Activated CD4-positive, alpha-beta memory T cell treated with anti-CD3 and anti-CD28 coated beads for 36 hours (primary cell): ENCODE results near the gene FADS2. TPM values are rescaled to one million over a fixed set of nuclear protein-coding genes. Genes with fewer than 3 reads are reported as not detected.

Experiments
- CTCF ChIA-PET: fragments of 350-600 bp; sonication (Branson Sonifier 250); formaldehyde crosslinking; loops from one replicate; lab custom pipeline; 2021; ENCODE audit warnings: antibody characterized with exemption, inconsistent platforms; lab: Charles Lee
- POLR2A ChIA-PET: fragments of 350-600 bp; sonication (Branson Sonifier 250); formaldehyde crosslinking; loops from one replicate; lab custom pipeline; 2021; ENCODE audit warnings: antibody characterized with exemption; lab: Charles Lee
- DNase-seq: peaks from one replicate; pipeline ENCODE4 v3.0.0-alpha.2; 2020
- H3K27ac Mint-ChIP-seq: one replicate; pipeline ENCODE4 v1.8.0; 2021; ENCODE audit warnings: mixed read lengths
- H3K27me3 Mint-ChIP-seq: one replicate; pipeline ENCODE4 v1.8.0; 2021; ENCODE audit warnings: mixed read lengths
- H3K36me3 Mint-ChIP-seq: one replicate; pipeline ENCODE4 v1.8.0; 2021; ENCODE audit warnings: mixed read lengths
- H3K4me1 Mint-ChIP-seq: one replicate; pipeline ENCODE4 v1.8.0; 2021; ENCODE audit warnings: low read depth, mixed read lengths
- H3K4me3 Mint-ChIP-seq: one replicate; pipeline ENCODE4 v1.8.0; 2021; ENCODE audit warnings: mild to moderate bottlenecking, mixed read lengths
- H3K9me3 Mint-ChIP-seq: one replicate; pipeline ENCODE4 v1.8.0; 2021; ENCODE audit warnings: mixed read lengths
- intact Hi-C: fragments of 100-400 bp; cut with micrococcal nuclease; formaldehyde crosslinking; loops from one replicate; pipeline ENCODE4 v1.15.1; 2023
- total RNA-seq, 2 experiments: library from RNA; stranded (reverse); gene quantifications; one replicate each; pipeline ENCODE4 v1.2.3, GENCODE V29; 2021

Gene FADS2
- 10 to 100 TPM; 58.2 to 60.8 TPM for total RNA-seq

GRCh38 chr11:61827571-61828378 lies at the start of gene FADS2:
FADS2 (plus strand) TSS chr11:61828300; CDS start chr11:61828391, 91 bp downstream.
- CTCF ChIA-PET = interaction anchor here (1.0 to 3.0 kb wide), 6 partner anchors 11 to 184 kb away, joined by 3 to 20 read pairs (median 4); partner anchors contain the start of gene FADS1
- intact Hi-C loops = loop anchor here (1.0 to 5.0 kb wide), 2 partner anchors 11 to 35 kb away; partner anchors contain the start of genes FEN1 and TMEM258
- H3K36me3 Mint-ChIP-seq = peaks cover 2% of the 10 kb centered on the region
- H3K4me3 Mint-ChIP-seq = peak within 1 kb of the TSS; percentile 85
- POLR2A ChIA-PET = interaction anchor here (0.9 to 2.1 kb wide), 3 partner anchors 11 to 35 kb away, joined by 4 to 8 read pairs (median 4); partner anchors contain the start of genes FADS1, FEN1 and TMEM258
- no peaks in the 10 kb centered on the region for H3K9me3 Mint-ChIP-seq
- DNase-seq = peak; percentile 89
- peak within 1 kb of the TSS; percentile 52 for H3K27ac Mint-ChIP-seq
- H3K27me3 Mint-ChIP-seq = peaks cover 15% of the 10 kb centered on the region
- H3K4me1 Mint-ChIP-seq = peaks cover 8% of the 10 kb centered on the region

- Mint-ChIP-seq H3K9me3 (no peaks in the 10 kb centered on the region), H3K4me3 (peak overlapping the region; percentile 5), H3K27ac (no peak overlapping the region), H3K36me3 (no peaks in the 10 kb centered on the region), H3K4me1 (peaks cover 5% of the 10 kb centered on the region), H3K27me3 (peaks cover 2% of the 10 kb centered on the region)
- intact Hi-C loops = no loop called here
- no peak for DNase-seq
- POLR2A ChIA-PET = no interaction called here
- CTCF ChIA-PET = interaction anchor here (1.1 to 1.9 kb wide), 2 partner anchors 9 to 29 kb away, joined by 3 to 8 read pairs; no protein-coding TSS in a partner anchor
These were observed 49.7 kb upstream of the FADS2 start for GRCh38 chr11:61778357-61778886.

- no peak overlapping the region for H3K4me3 Mint-ChIP-seq
- ChIA-PET CTCF (interaction anchor here (0.9 to 1.1 kb wide), 2 partner anchors 30 to 329 kb away, joined by 3 read pairs; no protein-coding TSS in a partner anchor), POLR2A (interaction anchor here (0.9 kb wide), 1 partner anchor 9 kb away, joined by 3 read pairs; no protein-coding TSS in a partner anchor)
- peaks cover 2% of the 10 kb centered on the region for H3K27me3 Mint-ChIP-seq
- no peak overlapping the region for H3K27ac Mint-ChIP-seq
- H3K4me1 Mint-ChIP-seq = peaks cover 5% of the 10 kb centered on the region
- H3K9me3 Mint-ChIP-seq = no peaks in the 10 kb centered on the region
- no peak for DNase-seq
- intact Hi-C loops = no loop called here
- peaks cover 3% of the 10 kb centered on the region for H3K36me3 Mint-ChIP-seq
These were observed 49.0 kb upstream of the FADS2 start for GRCh38 chr11:61778920-61779650.

GRCh38 chr11:61779666-61780525 lies 48.2 kb upstream of the FADS2 start:
- H3K9me3 Mint-ChIP-seq = no peaks in the 10 kb centered on the region
- intact Hi-C loops = no loop called here
- ChIA-PET POLR2A (interaction anchor here (0.9 to 1.2 kb wide), 2 partner anchors 8 to 13 kb away, joined by 3 read pairs; partner anchors contain the start of genes FEN1 and TMEM258), CTCF (interaction anchor here (0.9 to 1.5 kb wide), 2 partner anchors 46 to 328 kb away, joined by 3 to 4 read pairs; no protein-coding TSS in a partner anchor)
- peaks cover 5% of the 10 kb centered on the region for H3K4me1 Mint-ChIP-seq
- H3K27me3 Mint-ChIP-seq = peaks cover 2% of the 10 kb centered on the region
- H3K4me3 Mint-ChIP-seq = no peak overlapping the region
- H3K27ac Mint-ChIP-seq = no peak overlapping the region
- H3K36me3 Mint-ChIP-seq = peaks cover 8% of the 10 kb centered on the region
- no peak for DNase-seq

DNA sequence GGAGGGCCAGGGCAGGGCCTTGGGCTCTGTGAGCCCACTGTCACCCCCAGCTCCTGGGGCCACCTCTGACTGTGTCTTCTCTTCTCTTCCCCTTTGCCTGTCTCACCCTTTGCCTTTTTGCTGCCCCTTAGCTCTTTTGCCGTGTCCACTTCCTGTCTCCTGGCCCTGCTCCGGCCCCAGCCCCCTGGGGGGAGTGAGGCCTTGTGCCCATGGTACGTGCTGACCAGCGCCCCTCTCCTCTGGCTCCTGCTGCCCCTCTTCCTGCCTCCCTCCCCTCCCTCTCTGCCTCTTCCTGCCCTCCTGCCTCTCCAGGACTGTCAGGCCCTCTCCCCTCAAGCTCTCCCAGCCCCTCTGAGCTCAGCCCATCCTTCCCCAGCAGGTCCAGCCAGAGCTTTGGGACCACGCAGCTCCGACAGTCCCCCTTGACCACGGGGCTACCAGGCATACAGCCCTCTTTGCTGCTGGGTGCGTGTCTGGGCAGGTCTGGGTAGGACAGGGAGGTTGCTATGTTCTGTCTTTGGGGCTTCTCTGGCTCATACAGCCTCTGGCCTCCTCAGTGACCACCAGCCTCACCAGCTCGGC lies 47.4 kb upstream of the FADS2 start:
- Mint-ChIP-seq H3K9me3 (no peaks in the 10 kb centered on the region), H3K27me3 (peaks cover 2% of the 10 kb centered on the region), H3K4me1 (peaks cover 5% of the 10 kb centered on the region), H3K36me3 (peaks cover 9% of the 10 kb centered on the region), H3K27ac (no peak overlapping the region), H3K4me3 (no peak overlapping the region)
- ChIA-PET CTCF (interaction anchor here (0.8 to 1.5 kb wide), 3 partner anchors 16 to 47 kb away, joined by 3 to 4 read pairs (median 3); no protein-coding TSS in a partner anchor), POLR2A (interaction anchor here (1.2 kb wide), 1 partner anchor 12 kb away, joined by 3 read pairs; the partner anchor contains the start of genes FEN1 and TMEM258)
- intact Hi-C loops = no loop called here
- DNase-seq = no peak

- H3K4me1 Mint-ChIP-seq = peaks cover 4% of the 10 kb centered on the region
- H3K4me3 Mint-ChIP-seq = no peak overlapping the region
- no peak for DNase-seq
- POLR2A ChIA-PET = no interaction called here
- intact Hi-C loops = no loop called here
- peaks cover 12% of the 10 kb centered on the region for H3K36me3 Mint-ChIP-seq
- no peak overlapping the region for H3K27ac Mint-ChIP-seq
- CTCF ChIA-PET = interaction anchor here (1.3 kb wide), 1 partner anchor 15 kb away, joined by 3 read pairs; no protein-coding TSS in a partner anchor
- no peaks in the 10 kb centered on the region for H3K9me3 Mint-ChIP-seq
- H3K27me3 Mint-ChIP-seq = peaks cover under 1% of the 10 kb centered on the region
These were observed 46.5 kb upstream of the FADS2 start for GRCh38 chr11:61781585-61781984.

- no peak overlapping the region for H3K27ac Mint-ChIP-seq
- peaks cover 3% of the 10 kb centered on the region for H3K4me1 Mint-ChIP-seq
- intact Hi-C loops = no loop called here
- H3K4me3 Mint-ChIP-seq = no peak overlapping the region
- DNase-seq = no peak
- peaks cover 13% of the 10 kb centered on the region for H3K36me3 Mint-ChIP-seq
- POLR2A ChIA-PET = interaction anchor here (0.9 kb wide), 1 partner anchor 11 kb away, joined by 4 read pairs; the partner anchor contains the start of genes FEN1 and TMEM258
- no peaks in the 10 kb centered on the region for H3K9me3 Mint-ChIP-seq
- CTCF ChIA-PET = interaction anchor here (0.8 kb wide), 1 partner anchor 117 kb away, joined by 3 read pairs; no protein-coding TSS in a partner anchor
- H3K27me3 Mint-ChIP-seq = no peaks in the 10 kb centered on the region
These were observed 45.8 kb upstream of the FADS2 start for GRCh38 chr11:61782299-61782698.

DNA sequence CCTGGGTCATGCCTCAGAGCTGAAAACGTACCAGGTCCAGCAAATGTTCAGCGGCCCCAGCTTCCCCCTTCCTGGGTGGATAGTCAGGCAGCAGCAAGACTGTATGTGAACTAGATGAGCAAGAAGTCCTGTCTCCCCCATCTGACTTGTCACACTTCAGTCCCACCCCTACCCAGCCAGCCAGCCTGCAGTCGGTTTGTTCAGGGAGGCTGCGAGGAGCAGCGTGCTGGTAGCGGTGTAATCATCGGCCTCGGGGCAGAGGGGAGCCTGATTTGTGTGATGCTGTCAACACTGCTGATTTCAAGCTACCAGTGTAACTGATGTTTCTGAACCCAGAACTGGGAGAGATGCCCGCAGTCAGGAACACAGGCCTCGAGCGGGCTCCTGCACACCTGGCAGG lies 45.3 kb upstream of the FADS2 start:
- Mint-ChIP-seq H3K4me1 (peaks cover 3% of the 10 kb centered on the region), H3K9me3 (no peaks in the 10 kb centered on the region), H3K27ac (no peak overlapping the region), H3K36me3 (peaks cover 16% of the 10 kb centered on the region), H3K27me3 (no peaks in the 10 kb centered on the region), H3K4me3 (no peak overlapping the region)
- no peak for DNase-seq
- ChIA-PET POLR2A (interaction anchor here (0.9 kb wide), 1 partner anchor 10 kb away, joined by 4 read pairs; the partner anchor contains the start of genes FEN1 and TMEM258), CTCF (interaction anchor here (0.8 kb wide), 1 partner anchor 117 kb away, joined by 3 read pairs; no protein-coding TSS in a partner anchor)
- intact Hi-C loops = no loop called here

DNA sequence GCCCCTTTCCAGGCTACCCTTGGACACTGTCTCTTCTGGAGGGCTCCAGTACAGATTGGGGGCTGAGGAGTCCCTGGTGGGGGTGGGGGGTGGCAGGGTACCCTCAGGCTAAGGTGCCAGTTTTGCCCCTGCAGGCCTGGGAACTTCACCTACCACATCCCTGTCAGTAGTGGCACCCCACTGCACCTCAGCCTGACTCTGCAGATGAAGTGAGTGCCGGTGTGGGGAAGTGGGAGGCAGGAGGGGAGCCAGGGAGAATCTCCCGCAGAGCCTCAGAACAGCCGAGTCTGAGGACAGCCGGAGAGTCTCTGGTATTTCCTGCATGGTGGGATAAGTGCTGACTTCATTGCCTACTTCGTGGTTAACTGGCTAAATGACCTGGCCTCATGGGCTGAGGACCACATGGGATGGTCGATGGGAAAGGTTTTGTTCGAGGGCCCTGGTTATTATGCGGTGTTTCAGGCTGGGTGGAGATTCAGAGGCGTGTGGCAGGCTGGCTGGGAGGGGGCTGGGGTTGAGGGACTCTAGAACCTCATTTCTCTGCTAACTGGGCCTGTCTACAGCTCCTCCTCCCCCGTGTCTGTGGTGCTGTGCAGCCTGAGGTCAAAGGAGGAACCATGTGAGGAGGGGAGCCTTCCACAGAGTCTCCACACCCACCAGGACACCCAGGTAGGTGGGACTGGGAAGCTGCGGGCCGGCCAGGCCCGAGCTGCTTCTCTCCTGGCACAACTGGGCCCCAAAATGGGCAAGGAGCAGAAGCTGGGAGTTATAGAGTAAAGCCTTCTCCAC lies 44.2 kb upstream of the FADS2 start:
- POLR2A ChIA-PET = interaction anchor here (0.6 kb wide), 1 partner anchor 643 kb away, joined by 3 read pairs; no protein-coding TSS in a partner anchor
- CTCF ChIA-PET = no interaction called here
- no peak overlapping the region for H3K27ac Mint-ChIP-seq

GRCh38 chr11:61784506-61784805 lies 43.6 kb upstream of the FADS2 start:
- intact Hi-C loops = no loop called here
- no peaks in the 10 kb centered on the region for H3K9me3 Mint-ChIP-seq
- H3K4me1 Mint-ChIP-seq = peaks cover 4% of the 10 kb centered on the region
- no peaks in the 10 kb centered on the region for H3K27me3 Mint-ChIP-seq
- H3K4me3 Mint-ChIP-seq = no peak overlapping the region
- no peak for DNase-seq
- H3K36me3 Mint-ChIP-seq = peaks cover 26% of the 10 kb centered on the region
- H3K27ac Mint-ChIP-seq = no peak overlapping the region
- POLR2A ChIA-PET = no interaction called here
- CTCF ChIA-PET = no interaction called here

More for the DNA sequence above, 44.2 kb upstream of the FADS2 start:
- no peaks in the 10 kb centered on the region for H3K9me3 Mint-ChIP-seq
- H3K36me3 Mint-ChIP-seq = peaks cover 22% of the 10 kb centered on the region
- DNase-seq = no peak
- peaks cover 3% of the 10 kb centered on the region for H3K4me1 Mint-ChIP-seq
- no peaks in the 10 kb centered on the region for H3K27me3 Mint-ChIP-seq
- intact Hi-C loops = no loop called here
- H3K4me3 Mint-ChIP-seq = no peak overlapping the region
